GM12891 (cell line): ENCODE measurements around the gene RFXAP.

Experiments
- DNase-seq: peaks from one replicate; pipeline ENCODE4 v3.0.0; 2011; ENCODE audit warnings: low spot score; ENCODE audit not compliant: insufficient read length
- FAIRE-seq: peaks from 2 replicates; lab custom pipeline; 2011; peaks lifted over from hg19 to GRCh38; lab: Jason Lieb, UNC
- PAX5 ChIP-seq: IDR thresholded peaks from 2 replicates; pipeline ENCODE4 v1.6.1; 2011; ENCODE audit warnings: low read length, moderate library complexity, mild to moderate bottlenecking; ENCODE audit not compliant: insufficient read depth, severe bottlenecking
- POLR2A ChIP-seq: IDR thresholded peaks from 2 replicates; pipeline ENCODE4 v1.6.1; 2011; ENCODE audit warnings: low read depth, low read length, control low read depth
- POLR2AphosphoS5 ChIP-seq: IDR thresholded peaks from 2 replicates; pipeline ENCODE4 v1.6.1; 2011; ENCODE audit warnings: low read depth, low read length, control low read depth
- POU2F2 ChIP-seq: IDR thresholded peaks from 2 replicates; pipeline ENCODE4 v1.6.1; 2011; ENCODE audit warnings: low read depth, mild to moderate bottlenecking, control low read depth, low read length, moderate library complexity
- SPI1 ChIP-seq: IDR thresholded peaks from 2 replicates; pipeline ENCODE4 v1.6.1; 2011; ENCODE audit warnings: low read depth, low read length, control low read depth
- TAF1 ChIP-seq: IDR thresholded peaks from 2 replicates; pipeline ENCODE4 v1.6.1; 2011; ENCODE audit warnings: low read depth, low read length, control low read depth

Gene RFXAP

DNA sequence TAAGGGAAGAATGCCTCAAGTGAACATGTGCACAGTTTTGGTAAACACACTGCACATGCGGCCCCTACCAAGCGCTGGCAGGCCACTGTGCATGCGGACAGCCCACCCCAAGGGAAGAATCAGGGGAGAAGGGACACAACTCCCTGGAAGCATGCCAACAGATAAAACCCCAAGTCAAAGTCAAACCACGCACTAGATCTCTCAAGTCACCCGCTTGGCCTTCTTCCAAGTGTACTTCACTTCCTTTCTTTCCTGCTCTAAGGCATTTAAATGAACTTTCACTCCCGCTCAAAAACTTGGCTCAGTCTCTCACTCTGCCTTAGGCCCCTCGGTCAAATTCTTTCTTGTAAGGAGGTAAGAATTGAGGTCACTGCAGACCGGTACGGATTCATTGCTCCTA lies 4.6 kb upstream of the RFXAP start:
- DNase-seq (no peak), FAIRE-seq (no peak)
- no peak for TF ChIP-seq POU2F2
- TF ChIP-seq POLR2A = no peak
- no peak for TF ChIP-seq SPI1
- TF ChIP-seq POLR2AphosphoS5 = no peak
- TF ChIP-seq TAF1 = no peak
- no peak for TF ChIP-seq PAX5

DNA sequence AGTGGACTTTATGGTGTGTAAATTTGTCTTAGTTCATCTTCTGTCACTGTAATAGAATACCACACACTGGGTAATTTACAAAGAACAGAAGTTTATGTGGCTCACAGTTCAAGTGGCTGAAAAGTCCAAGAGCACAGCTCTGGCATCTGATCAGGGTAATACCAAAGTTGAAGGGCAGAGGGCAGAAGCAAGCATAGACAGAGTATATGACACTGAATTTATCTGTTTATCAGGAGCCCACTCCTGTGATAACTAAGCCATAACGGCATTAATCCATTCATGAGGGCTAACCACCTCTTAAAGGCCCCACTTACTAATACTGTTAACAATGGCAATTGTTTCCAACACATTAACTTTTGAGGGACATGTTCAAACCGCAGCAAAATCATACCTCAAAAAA lies 4.0 kb upstream of the RFXAP start:
- no peak for TF ChIP-seq POU2F2
- no peak for TF ChIP-seq POLR2A
- no peak for TF ChIP-seq TAF1
- no peak for TF ChIP-seq POLR2AphosphoS5
- TF ChIP-seq PAX5 = no peak
- no peak for TF ChIP-seq SPI1
- FAIRE-seq = no peak
- DNase-seq = no peak

DNA sequence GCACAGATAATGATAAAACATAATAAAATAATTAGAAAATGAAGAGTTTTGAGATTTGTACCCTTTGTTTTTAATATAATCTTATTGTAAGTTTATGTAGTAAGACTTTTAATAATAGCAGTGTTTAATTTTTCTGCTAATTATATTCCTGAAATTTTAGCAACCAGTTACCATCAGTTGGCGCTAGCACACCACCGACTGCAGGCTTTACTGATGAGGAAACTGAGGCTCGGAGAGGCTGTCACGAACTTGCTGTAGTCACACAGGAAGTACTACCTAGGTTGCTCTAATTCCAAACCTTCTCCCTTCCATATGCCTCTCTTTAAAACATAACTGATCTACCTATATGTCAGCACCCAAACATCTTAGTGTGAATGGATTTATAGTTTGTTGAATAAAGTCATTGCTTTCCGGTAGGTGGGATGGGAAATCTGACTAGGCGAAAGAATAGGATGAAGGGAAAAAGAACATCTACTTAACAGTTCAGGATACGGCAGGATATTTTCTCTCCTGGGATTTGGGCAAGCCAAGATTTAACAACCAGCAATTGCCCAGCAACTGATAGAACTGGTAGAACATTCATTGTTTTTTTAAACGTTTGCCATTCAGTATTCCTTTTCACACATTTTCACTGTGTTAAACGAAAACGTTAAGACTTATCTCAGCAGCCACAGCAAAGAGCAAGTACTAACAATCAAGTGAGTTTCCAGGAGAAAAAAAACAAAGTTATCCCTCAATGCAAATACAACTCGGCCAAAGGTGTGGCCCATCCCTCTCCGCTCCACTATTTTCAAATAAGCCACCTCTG lies 822 bp upstream of the RFXAP start:
- DNase-seq = no peak
- no peak for TF ChIP-seq SPI1
- TF ChIP-seq POU2F2 = no peak
- no peak for FAIRE-seq

DNA sequence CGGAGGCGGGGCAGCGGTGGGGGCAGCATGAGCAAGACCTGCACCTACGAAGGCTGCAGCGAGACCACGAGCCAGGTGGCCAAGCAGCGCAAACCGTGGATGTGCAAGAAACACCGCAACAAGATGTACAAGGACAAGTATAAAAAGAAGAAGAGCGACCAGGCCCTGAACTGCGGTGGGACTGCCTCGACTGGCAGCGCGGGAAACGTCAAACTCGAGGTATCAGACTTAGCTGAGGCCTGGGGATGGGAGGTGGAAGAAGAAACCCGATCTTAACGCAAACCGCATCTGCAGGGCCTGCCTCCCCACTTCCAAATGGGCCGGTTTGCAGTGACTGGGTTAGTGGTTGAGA lies 693 bp downstream of the RFXAP start:
- TF ChIP-seq SPI1 = no peak
- TF ChIP-seq PAX5 = no peak
- no peak for TF ChIP-seq POLR2AphosphoS5
- no peak for TF ChIP-seq TAF1
- TF ChIP-seq POLR2A = no peak
- TF ChIP-seq POU2F2 = no peak
- DNase-seq = peak; percentile 6
- FAIRE-seq = peak; percentile 72

DNA sequence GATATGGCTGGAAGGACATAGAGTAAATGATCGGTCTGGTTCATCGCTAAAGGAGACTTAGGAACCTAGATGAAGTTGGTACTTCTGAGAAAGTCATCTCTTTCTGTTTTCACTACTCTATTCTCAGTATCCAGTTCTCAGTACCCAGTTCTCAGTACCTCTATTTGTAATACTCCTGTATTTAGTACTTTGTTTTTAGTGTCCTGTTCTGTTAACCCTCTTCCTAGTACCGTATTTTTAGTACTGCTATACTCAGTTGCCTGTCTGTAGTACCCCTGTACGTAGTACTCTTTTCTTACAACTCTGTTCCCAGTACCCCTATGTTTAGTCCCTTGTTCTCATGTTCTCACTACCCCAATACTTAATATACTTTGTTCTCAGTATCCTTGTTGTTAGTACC lies 1.2 kb downstream of the RFXAP start:
- no peak for TF ChIP-seq POLR2A
- TF ChIP-seq POLR2AphosphoS5 = no peak
- no peak for TF ChIP-seq PAX5
- no peak for TF ChIP-seq SPI1
- no peak for TF ChIP-seq TAF1
- TF ChIP-seq POU2F2 = no peak
- DNase-seq (no peak), FAIRE-seq (no peak)

DNA sequence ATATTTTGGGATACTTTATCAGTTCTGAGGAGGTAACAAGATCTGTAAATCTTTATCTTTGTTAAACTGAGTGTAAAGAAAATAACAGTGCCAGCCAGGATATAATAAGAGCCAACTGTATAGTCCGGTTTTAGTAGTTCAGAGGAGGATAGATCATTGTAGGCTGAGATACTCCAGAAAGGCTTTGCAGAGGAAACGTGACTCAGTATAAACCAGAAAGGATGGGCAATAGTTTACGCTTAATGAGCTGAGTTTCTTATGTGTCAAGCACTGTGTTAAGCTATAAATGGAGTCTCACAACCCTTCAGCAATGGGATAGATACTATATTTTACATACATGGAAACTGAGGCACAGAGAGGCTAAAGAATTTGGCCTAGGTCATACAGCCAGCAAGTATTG lies 3.8 kb downstream of the RFXAP start:
- DNase-seq = no peak
- FAIRE-seq = peak; percentile 40
- TF ChIP-seq POLR2AphosphoS5 = no peak
- TF ChIP-seq POU2F2 = no peak
- TF ChIP-seq SPI1 = no peak
- TF ChIP-seq POLR2A = no peak
- TF ChIP-seq PAX5 = no peak
- no peak for TF ChIP-seq TAF1

DNA sequence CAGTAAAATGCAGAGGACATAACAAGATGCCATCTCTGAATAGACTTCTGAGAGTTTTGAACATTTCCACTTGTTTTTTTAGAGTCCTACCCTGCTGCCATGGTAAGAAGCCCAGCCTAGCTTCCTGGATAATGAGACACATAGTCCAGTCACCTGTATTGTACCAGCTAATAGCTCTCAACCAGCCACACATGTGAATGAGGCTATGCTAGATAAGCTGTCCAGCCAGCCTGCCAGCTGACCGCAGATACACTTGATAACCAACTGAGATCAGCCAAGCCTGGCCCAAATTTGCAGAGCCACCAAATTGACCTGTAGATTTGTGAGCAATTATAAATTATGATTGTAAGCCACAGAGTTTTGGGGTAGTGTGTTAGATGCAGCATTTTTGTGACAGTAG lies 10.7 kb downstream of the RFXAP start:
- DNase-seq = no peak
- no peak for FAIRE-seq
- no peak for TF ChIP-seq POU2F2
- no peak for TF ChIP-seq POLR2A
- TF ChIP-seq PAX5 = no peak
- TF ChIP-seq SPI1 = no peak
- TF ChIP-seq POLR2AphosphoS5 = no peak
- TF ChIP-seq TAF1 = no peak

DNA sequence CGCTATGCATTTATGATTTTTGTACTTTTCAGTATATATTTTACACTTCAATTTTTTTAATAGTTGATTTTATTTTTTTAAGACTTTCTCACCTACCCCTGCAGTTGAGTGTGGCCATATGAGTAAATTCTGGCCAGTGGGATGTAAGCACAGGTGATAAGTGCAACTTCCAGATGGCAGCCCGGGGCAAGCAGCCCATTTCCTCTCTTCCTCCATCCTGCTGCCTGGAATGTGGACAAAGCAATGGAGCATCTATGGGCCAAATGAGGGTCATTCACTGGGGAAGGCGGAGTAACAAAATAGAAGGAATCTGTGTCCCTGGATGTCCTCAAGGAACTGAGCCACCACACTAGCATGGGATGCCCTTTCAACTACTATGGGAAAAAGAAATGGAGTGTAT lies 12.3 kb downstream of the RFXAP start:
- TF ChIP-seq SPI1 = no peak
- no peak for TF ChIP-seq POU2F2
- TF ChIP-seq POLR2A = no peak
- no peak for TF ChIP-seq TAF1
- no peak for TF ChIP-seq POLR2AphosphoS5
- TF ChIP-seq PAX5 = no peak
- DNase-seq = no peak
- no peak for FAIRE-seq

DNA sequence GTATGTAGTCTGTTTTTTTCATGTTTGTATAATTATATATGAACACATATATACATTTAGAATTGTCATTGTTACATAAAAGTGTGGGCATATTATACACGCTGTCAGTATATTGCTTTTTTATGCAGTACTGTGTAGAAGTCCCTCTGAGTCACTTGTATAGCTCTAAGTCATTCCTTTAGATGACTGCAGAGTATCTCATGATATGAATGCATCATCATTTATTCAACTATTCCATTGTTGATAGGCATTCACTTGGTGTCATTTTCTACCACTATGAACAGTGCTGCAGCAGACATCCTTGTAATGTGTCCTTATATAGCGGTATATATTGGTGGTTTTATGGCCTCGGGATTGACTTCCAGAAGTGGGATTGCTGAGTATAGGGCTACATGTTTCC lies 15.3 kb downstream of the RFXAP start:
- DNase-seq = no peak

More for the DNA sequence above, 15.3 kb downstream of the RFXAP start:
- no peak for FAIRE-seq
- TF ChIP-seq PAX5 (no peak), POLR2A (no peak), SPI1 (no peak), TAF1 (no peak), POU2F2 (no peak), POLR2AphosphoS5 (no peak)
